GM19238 (cell line): ENCODE data around the gene ZNF277.
"Not testable (repeated sequence)": the region's sequence is repeated elsewhere in the genome, so short reads cannot be mapped to it uniquely, and the experiment has no call there.

Source experiments
- DNase-seq: peaks from one replicate; pipeline ENCODE4 v3.0.0; 2011; ENCODE audit warnings: low spot score; ENCODE audit not compliant: insufficient read length

ZNF277 gene

GRCh38 chr7:112391079-112391821 lies 184.8 kb downstream of the ZNF277 start:
- not testable (repeated sequence) for DNase-seq

DNA sequence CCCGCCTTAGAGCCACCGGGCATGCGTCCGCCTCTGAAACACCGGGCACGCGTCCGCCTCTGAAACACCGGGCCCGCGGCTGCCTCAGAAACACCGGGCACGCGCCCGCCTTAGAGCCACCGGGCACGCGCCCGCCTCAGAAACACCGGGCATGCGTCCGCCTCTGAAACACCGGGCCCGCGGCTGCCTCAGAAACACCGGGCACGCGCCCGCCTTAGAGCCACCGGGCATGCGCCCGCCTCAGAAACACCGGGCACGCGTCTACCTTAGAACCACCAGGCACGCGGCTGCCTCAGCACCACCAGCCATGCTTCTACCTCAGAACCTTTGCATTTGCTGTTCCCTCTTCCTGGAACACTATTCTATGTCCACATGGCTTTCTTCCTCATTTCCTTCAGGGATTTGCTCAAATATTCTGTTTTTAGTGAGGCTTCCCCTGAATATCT lies 185.4 kb downstream of the ZNF277 start:
- DNase-seq, result peak; percentile 15
